Cardiac fibroblast (primary cell): Measurements from ENCODE around the gene PRRT2.
A peak's percentile ranks its signal among the peaks of the same experiment; 100 is the strongest.

ENCODE experiments used
- DNase-seq, 2 donors: peaks; one replicate each; pipeline versions ENCODE4 v3.0.0 to v3.0.0-alpha.2; 2010; ENCODE audit warnings: low read depth in 2 of 2
- H3K4me3 ChIP-seq, 2 donors: replicated peaks in 1 of 2; 1 replicate in 1 of 2; 2 replicates in 1 of 2; pipeline ENCODE4 v1.5.1; 2011; ENCODE audit warnings: low read depth in 2 of 2, low read length in 2 of 2, mild to moderate bottlenecking in 2 of 2, moderate library complexity in 1 of 2
- TF ChIP-seq, protein P1 (sequence below): IDR thresholded peaks from one replicate; pipeline ENCODE4 v1.5.1; 2011; ENCODE audit warnings: low read depth, mild to moderate bottlenecking, low read length, inconsistent platforms

Gene PRRT2

GRCh38 chr16:29813644-29814562, 1.9 kb downstream of the PRRT2 start:
- no peak for DNase-seq
- no peak overlapping the region for H3K4me3 ChIP-seq

GRCh38 chr16:29814592-29814991, 2.6 kb downstream of the PRRT2 start:
- TF ChIP-seq, protein P1, sequence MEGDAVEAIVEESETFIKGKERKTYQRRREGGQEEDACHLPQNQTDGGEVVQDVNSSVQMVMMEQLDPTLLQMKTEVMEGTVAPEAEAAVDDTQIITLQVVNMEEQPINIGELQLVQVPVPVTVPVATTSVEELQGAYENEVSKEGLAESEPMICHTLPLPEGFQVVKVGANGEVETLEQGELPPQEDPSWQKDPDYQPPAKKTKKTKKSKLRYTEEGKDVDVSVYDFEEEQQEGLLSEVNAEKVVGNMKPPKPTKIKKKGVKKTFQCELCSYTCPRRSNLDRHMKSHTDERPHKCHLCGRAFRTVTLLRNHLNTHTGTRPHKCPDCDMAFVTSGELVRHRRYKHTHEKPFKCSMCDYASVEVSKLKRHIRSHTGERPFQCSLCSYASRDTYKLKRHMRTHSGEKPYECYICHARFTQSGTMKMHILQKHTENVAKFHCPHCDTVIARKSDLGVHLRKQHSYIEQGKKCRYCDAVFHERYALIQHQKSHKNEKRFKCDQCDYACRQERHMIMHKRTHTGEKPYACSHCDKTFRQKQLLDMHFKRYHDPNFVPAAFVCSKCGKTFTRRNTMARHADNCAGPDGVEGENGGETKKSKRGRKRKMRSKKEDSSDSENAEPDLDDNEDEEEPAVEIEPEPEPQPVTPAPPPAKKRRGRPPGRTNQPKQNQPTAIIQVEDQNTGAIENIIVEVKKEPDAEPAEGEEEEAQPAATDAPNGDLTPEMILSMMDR = no peak
- DNase-seq = no peak
- H3K4me3 ChIP-seq = no peak overlapping the region

More at GRCh38 chr16:29813644-29814562, 1.9 kb downstream of the PRRT2 start:
- TF ChIP-seq, protein P1 = no peak

DNA sequence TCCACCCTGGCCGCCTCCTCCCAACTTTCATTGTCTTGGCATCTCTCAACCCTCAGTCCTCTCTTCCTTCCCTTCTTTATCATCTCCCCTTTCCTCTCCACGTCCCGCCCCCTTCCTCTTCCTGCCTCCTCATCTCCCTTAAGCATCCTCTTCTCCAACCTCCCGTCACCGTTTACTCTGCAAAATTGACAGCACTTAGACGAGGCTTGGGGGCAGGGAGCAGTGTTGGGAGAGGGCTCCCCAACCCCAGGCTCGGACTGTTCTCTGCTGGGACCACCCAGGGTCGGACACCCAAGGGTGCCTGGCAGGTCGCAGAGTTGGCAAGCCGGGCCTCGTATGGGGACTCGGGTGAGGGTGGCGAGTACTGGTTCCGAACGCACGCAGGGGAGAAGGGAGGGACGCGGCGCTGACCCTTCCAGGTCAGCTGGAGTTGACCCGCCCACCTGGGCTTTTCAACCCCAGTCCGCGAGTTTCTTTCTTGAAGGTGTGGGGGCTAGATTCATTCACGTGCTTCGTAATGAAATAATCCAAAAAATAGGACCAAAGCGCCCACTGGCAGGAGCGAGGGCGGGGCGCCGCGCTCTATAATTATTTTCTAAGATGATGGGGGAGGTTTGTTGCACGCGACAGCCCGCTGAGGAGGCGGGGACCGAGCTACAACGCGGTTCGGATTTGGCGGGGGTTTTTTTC, 3.2 kb downstream of the PRRT2 start:
- no peak for DNase-seq
- peak overlapping the region; percentile 44 to 82 for H3K4me3 ChIP-seq
- TF ChIP-seq, protein P1 = no peak

DNA sequence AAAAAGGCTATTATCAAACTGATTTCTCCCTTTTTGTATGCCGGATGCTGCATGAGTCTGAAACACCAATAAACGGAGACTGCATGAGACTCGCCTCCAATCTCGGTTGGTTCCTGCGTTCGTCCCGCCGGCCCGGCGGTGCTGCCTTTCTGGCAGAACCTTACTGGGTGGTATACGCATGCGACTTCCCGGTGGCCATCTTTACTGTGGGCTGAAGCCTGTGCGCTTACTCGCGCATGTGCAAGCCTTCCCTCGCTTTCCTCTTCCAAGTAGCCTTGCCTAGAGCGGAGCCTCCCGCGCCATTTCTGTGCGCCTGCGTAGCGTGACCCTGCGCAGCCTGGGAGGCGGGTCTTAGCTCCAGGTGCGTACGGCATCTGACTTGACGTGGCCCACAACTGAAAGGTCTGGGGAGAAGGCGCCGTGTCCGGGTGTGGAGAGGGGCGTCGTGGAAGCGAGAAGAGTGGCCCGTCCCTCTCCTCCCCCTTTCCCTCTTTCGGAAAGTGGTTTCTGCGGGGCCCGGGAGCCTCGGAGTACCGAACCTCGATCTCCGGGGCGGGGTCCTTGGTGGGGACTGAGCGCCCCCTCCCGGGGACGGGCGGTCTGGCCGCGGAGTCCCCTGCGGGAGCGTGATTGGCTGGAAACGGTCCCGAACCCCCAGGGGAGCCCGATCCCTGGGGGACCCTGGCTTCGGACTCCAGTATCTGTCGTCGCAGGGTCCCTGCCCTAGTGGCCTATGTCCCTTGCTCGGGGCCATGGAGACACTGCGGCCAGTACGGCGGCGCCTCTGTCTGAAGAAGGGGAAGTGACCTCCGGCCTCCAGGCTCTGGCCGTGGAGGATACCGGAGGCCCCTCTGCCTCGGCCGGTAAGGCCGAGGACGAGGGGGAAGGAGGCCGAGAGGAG, 4.0 kb downstream of the PRRT2 start, which contains the start of gene PAGR1:
TSS of gene PAGR1 (plus strand) at position 360 of the 901 bp plus-strand sequence. CDS start at position 734, 374 bp downstream.
- DNase-seq = peak; percentile 100
- TF ChIP-seq, protein P1 = peak; percentile 88
- H3K4me3 ChIP-seq = peak within 1 kb of the TSS; percentile 68 to 82

DNA sequence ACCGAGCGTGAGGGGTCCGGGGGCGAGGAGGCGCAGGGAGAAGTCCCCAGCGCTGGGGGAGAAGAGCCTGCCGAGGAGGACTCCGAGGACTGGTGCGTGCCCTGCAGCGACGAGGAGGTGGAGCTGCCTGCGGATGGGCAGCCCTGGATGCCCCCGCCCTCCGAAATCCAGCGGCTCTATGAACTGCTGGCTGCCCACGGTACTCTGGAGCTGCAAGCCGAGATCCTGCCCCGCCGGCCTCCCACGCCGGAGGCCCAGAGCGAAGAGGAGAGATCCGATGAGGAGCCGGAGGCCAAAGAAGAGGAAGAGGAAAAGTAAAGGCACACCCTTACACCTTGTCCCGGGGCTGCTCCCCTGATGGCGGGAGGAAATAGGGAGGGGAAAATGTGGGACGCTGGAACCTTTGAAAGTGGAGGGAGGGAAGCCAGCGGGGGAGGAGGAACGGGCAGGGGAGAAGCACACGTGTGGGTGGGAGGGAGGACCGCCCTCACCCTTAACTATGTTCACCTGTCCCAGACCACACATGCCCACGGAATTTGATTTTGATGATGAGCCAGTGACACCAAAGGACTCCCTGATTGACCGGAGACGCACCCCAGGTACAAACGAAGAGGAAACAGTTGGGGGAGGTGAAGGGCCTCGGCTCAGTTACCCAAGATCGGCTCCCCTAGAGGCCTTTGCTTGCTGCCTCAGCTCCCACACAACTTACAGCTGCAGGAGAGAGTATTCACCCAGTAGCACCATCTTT, 4.9 kb downstream of the PRRT2 start:
- DNase-seq = peak; percentile 63 to 67
- H3K4me3 ChIP-seq = peak overlapping the region; percentile 68 to 82
- TF ChIP-seq, protein P1 = peak; percentile 31

DNA sequence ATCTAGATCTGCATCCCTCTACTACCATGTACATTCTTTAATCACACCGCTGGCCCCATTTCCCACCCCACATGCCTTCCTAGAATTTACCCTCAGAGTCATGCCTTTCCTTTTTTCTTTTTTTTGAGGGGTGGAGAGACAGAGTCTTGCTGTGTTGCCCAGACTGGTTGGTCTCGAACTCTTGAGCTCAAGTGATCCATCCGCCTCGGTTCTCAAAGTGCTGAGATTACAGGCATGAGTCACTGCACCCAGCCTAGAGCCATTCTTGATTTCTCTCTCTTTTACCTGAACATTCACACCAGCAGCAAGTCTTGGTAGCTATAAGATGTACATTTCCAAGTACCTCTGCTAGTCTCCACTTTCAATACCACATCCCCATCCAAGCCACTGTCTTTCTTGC, 6.1 kb downstream of the PRRT2 start:
- TF ChIP-seq, protein P1 = no peak
- H3K4me3 ChIP-seq = no peak overlapping the region
- DNase-seq = no peak
